AG08395 (cell line): ENCODE measurements around the gene TMEM125.

Experiments
- DNase-seq: peaks from one replicate; pipeline ENCODE4 v3.0.0; 2012; ENCODE audit warnings: mixed read lengths, low spot score

TMEM125 gene

GRCh38 chr1:43312212-43312623, 42.4 kb downstream of the TMEM125 start:
- DNase-seq, result no peak

GRCh38 chr1:43312663-43313515, 43.1 kb downstream of the TMEM125 start:
- DNase-seq, result no peak

- DNase-seq, result no peak
These were observed 44.0 kb downstream of the TMEM125 start for GRCh38 chr1:43313771-43314170.

GRCh38 chr1:43314233-43314632, 44.5 kb downstream of the TMEM125 start:
- no peak for DNase-seq

GRCh38 chr1:43315481-43315880, 45.7 kb downstream of the TMEM125 start:
- DNase-seq, result no peak

- DNase-seq, result no peak
These were observed 46.4 kb downstream of the TMEM125 start for GRCh38 chr1:43315963-43316737.

- DNase-seq, result no peak
These were observed 47.1 kb downstream of the TMEM125 start for GRCh38 chr1:43316738-43317520.

GRCh38 chr1:43317817-43318471, 48.2 kb downstream of the TMEM125 start:
- DNase-seq, result peak; percentile 35

GRCh38 chr1:43318831-43319230, 49.0 kb downstream of the TMEM125 start:
- DNase-seq, result no peak

- no peak for DNase-seq
These were observed 49.5 kb downstream of the TMEM125 start for GRCh38 chr1:43319288-43319687.

- no peak for DNase-seq
These were observed 50.0 kb downstream of the TMEM125 start for GRCh38 chr1:43319766-43320165.

GRCh38 chr1:43321331-43321891, 51.6 kb downstream of the TMEM125 start:
- DNase-seq, result no peak

- no peak for DNase-seq
These were observed 52.7 kb downstream of the TMEM125 start for GRCh38 chr1:43322506-43322905.
